Endothelial cell (in vitro differentiated cells): ENCODE measurements around the gene SHANK1. TPM values are rescaled to one million over a fixed set of nuclear protein-coding genes. Genes with fewer than 3 reads are reported as not detected.

Experiments used
- DNase-seq: peaks from one replicate; pipeline ENCODE4 v3.0.0; 2021; ENCODE audit warnings: low spot score
- H3K27ac Mint-ChIP-seq: one replicate; pipeline ENCODE4 v1.8.0; 2021; ENCODE audit warnings: mixed read lengths, inconsistent platforms; ENCODE audit not compliant: unreplicated experiment
- H3K27me3 Mint-ChIP-seq: one replicate; pipeline ENCODE4 v1.8.0; 2021; ENCODE audit warnings: mild to moderate bottlenecking, moderate library complexity, mixed read lengths, inconsistent platforms; ENCODE audit not compliant: unreplicated experiment
- H3K36me3 Mint-ChIP-seq: one replicate; pipeline ENCODE4 v1.8.0; 2021; ENCODE audit warnings: mild to moderate bottlenecking, low read depth, mixed read lengths, inconsistent platforms; ENCODE audit not compliant: unreplicated experiment
- H3K4me1 Mint-ChIP-seq: one replicate; pipeline ENCODE4 v1.8.0; 2021; ENCODE audit warnings: mild to moderate bottlenecking, mixed read lengths, inconsistent platforms; ENCODE audit not compliant: unreplicated experiment
- H3K4me3 Mint-ChIP-seq: one replicate; pipeline ENCODE4 v1.8.0; 2021; ENCODE audit warnings: mild to moderate bottlenecking, mixed read lengths, inconsistent platforms; ENCODE audit not compliant: unreplicated experiment
- H3K9me3 Mint-ChIP-seq: one replicate; pipeline ENCODE4 v1.8.0; 2021; ENCODE audit warnings: mixed read lengths, inconsistent platforms; ENCODE audit not compliant: unreplicated experiment
- CTCF ChIP-seq: fragments of 200-600 bp; sonication (generic); IDR thresholded peaks from one replicate; pipeline ENCODE4 v1.5.0; 2021; ENCODE audit warnings: antibody characterized with exemption; ENCODE audit not compliant: unreplicated experiment
- total RNA-seq: library from RNA; stranded (reverse); fragmentation: NEBNext Ultra II Directional; extraction: Animal tissue kit (Norgen Biotek cat#: 25700); gene quantifications from one replicate; pipeline ENCODE4 v1.2.1, GENCODE V29; 2021; ENCODE audit not compliant: unreplicated experiment

The SHANK1 gene
- total RNA-seq, 1 donor from 2014 or later, result 6.5 TPM

DNA sequence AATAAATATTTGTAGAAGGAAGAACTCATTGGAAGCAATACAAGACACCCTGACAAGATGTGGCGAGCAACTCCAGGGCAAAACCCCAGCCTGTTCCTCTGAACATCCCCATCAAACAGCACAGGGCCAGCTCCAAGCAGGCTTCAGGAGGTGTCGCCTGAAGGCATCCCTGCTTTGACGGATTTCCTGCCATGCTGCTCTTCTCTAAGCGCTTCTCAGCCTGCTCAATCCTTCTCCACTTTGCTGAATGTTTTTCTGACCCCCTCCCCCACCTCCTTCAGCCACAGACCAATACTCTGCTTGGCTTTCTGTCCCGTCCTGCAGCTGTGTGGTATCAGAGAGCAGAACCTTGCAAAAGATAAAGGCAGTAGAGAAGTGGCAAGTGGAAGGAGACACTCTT is 42.0 kb downstream of the SHANK1 start:
- TF ChIP-seq CTCF, result no peak
- Mint-ChIP-seq H3K4me3 (peak overlapping the region; percentile 9), H3K27me3 (peaks cover 17% of the 10 kb centered on the region), H3K27ac (no peak overlapping the region), H3K36me3 (peaks cover 25% of the 10 kb centered on the region), H3K4me1 (no peaks in the 10 kb centered on the region), H3K9me3 (peaks cover 50% of the 10 kb centered on the region)
- DNase-seq, result no peak

GRCh38 chr19:50676625-50677197 is 42.9 kb downstream of the SHANK1 start:
- Mint-ChIP-seq H3K36me3 (peaks cover 24% of the 10 kb centered on the region), H3K4me1 (no peaks in the 10 kb centered on the region), H3K4me3 (no peak overlapping the region), H3K27ac (no peak overlapping the region), H3K9me3 (peaks cover 49% of the 10 kb centered on the region), H3K27me3 (peaks cover 17% of the 10 kb centered on the region)
- no peak for TF ChIP-seq CTCF
- no peak for DNase-seq

- peaks cover 37% of the 10 kb centered on the region for H3K9me3 Mint-ChIP-seq
- peaks cover 16% of the 10 kb centered on the region for H3K27me3 Mint-ChIP-seq
- H3K4me3 Mint-ChIP-seq, result no peak overlapping the region
- no peak overlapping the region for H3K27ac Mint-ChIP-seq
- H3K4me1 Mint-ChIP-seq, result no peaks in the 10 kb centered on the region
- no peak for DNase-seq
- H3K36me3 Mint-ChIP-seq, result peaks cover 23% of the 10 kb centered on the region
- no peak for TF ChIP-seq CTCF
These were observed 46.5 kb downstream of the SHANK1 start for GRCh38 chr19:50673118-50673517.

DNA sequence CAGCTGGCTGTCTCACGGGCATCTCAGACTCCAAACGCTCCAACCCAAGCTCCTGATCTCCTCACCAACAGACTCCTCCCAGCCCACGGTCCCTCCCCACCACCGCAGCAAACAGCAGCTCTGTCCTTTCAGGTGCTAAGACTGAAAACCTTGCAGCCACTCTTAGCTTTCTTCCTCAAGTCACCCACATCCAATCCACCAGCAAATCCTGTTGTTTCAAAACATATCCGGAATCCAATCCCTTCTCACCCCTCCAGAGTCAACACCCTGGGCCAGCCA is 49.6 kb downstream of the SHANK1 start:
- H3K27me3 Mint-ChIP-seq, result peaks cover 14% of the 10 kb centered on the region
- no peak overlapping the region for H3K27ac Mint-ChIP-seq
- DNase-seq, result no peak
- TF ChIP-seq CTCF, result no peak
- no peak overlapping the region for H3K4me3 Mint-ChIP-seq
- peaks cover 14% of the 10 kb centered on the region for H3K36me3 Mint-ChIP-seq
- H3K4me1 Mint-ChIP-seq, result no peaks in the 10 kb centered on the region
- peaks cover 16% of the 10 kb centered on the region for H3K9me3 Mint-ChIP-seq

DNA sequence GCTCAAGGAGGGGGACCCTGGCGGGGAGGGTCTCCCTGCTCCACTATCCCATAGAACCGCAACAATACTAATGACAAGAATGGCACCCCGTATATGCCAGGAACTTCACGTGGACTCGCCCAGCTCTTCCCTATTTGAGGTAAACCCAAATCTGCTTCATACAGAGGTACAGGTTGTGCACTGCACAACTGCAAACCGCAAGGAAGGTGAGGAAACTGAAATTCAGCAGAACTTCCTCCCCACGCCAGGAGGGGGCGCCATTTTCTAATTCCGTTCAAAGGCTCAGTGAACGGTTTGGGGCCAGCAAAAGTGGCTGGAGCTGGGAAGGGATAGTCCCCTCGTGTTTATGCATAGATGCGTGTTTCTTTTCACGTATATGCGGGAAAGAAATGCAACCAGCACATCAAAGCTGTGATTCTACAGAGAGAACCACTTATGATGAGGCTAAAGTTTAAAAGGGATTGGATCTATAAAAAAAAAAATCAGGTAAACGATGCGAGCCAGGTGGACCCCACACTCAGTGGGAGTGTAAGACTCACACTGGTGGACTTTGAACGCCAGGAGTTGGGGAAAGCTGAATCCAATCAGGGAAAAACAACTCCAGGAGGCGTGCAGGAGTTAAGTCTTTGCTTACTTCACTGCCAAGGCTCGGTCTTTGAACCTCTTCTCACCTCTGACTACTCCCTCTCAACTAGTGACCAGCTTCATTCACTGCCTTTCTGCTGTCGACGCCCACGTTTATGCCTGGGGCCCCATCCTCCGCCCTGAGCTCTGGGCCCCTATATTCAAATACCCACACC is 50.1 kb downstream of the SHANK1 start:
- Mint-ChIP-seq H3K36me3 (peaks cover 14% of the 10 kb centered on the region), H3K27ac (no peak overlapping the region), H3K4me3 (no peak overlapping the region), H3K9me3 (peaks cover 16% of the 10 kb centered on the region), H3K4me1 (no peaks in the 10 kb centered on the region), H3K27me3 (peaks cover 14% of the 10 kb centered on the region)
- peak; percentile 85 for TF ChIP-seq CTCF
- no peak for DNase-seq
